ENCODE results near the gene TMEM150A. TPM values are rescaled to one million over a fixed set of nuclear protein-coding genes. Genes with fewer than 3 reads are reported as not detected.
"Not testable (repeated sequence)": the region's sequence is repeated elsewhere in the genome, so short reads cannot be mapped to it uniquely, and the experiment has no call there.

Gene TMEM150A
- total and polyA plus RNA-seq, 2 of the 13 experiments (the other 11 are each of a cell fraction or from before 2014, with no cell fraction given) = 30.1 to 70.4 TPM

GRCh38 chr2:85615413-85615728, 12.9 kb upstream of the TMEM150A start (continued):
- TF ChIP-seq PRDM15 (CRISPR knock-in tag; IDR thresholded peaks at IDR 0.05) (no peak), ZNF44 (CRISPR knock-in tag; IDR thresholded peaks at IDR 0.05) (0 out of 2 replicates have a peak, but pooled peaks have one; percentile 1), ZNF639 (CRISPR knock-in tag; conservative IDR thresholded peaks at IDR 0.05) (no peak), ZNF816 (CRISPR knock-in tag; IDR thresholded peaks at IDR 0.05; ENCODE audit: borderline replicate concordance) (0 out of 2 replicates have a peak, but pooled peaks have one; percentile 2), ZBTB1 (CRISPR knock-in tag; IDR thresholded peaks at IDR 0.05; ENCODE audit: borderline replicate concordance) (no peak)

- ATAC-seq; BruUV-seq (replicated peaks); H3K27me3 ChIP-seq (ENCODE audit: control insufficient read depth in 1 of 2, insufficient read depth in 2 of 2, low read length in 2 of 2); H3K4me3 ChIP-seq (replicated peaks in 1 of 3; ENCODE audit: insufficient read depth in 1 of 3, low read depth in 2 of 3, low read length in 3 of 3); FAIRE-seq; H3K4me2 ChIP-seq (ENCODE audit: low read depth, low read length); H3K9me3 ChIP-seq (ENCODE audit: low read length); H2AFZ ChIP-seq (ENCODE audit: low read length); in situ Hi-C loops (cut with HindIII; ENCODE audit: extremely low pct_ligation_motif_present, low pct_unique_long_range_greater_than_20kb); CTCF ChIA-PET (ENCODE audit: low intra/inter-chr PET ratio, low total read pairs); DNase-seq (ENCODE audit: low spot score); H3K27ac ChIP-seq (ENCODE audit: extremely low read length, insufficient read depth, low read length); H3K9ac ChIP-seq (ENCODE audit: insufficient read depth, low read depth, low read length): not testable (repeated sequence)
- Histone ChIP-seq H3K79me2 (ENCODE audit: insufficient read depth, low read length) (peaks cover 47% of the 10 kb centered on the region), H4K20me1 (ENCODE audit: insufficient read depth, low read length) (peaks cover 13% of the 10 kb centered on the region), H3K36me3 (replicated peaks in 1 of 2; ENCODE audit: control insufficient read depth in 1 of 2, insufficient read depth in 2 of 2, low read length in 2 of 2) (peaks cover 4 to 15% of the 10 kb centered on the region in 2 experiments), H3K4me1 (ENCODE audit: insufficient read depth, low read length) (peaks cover 72% of the 10 kb centered on the region)
- TF ChIP-seq ZNF770 (CRISPR knock-in tag; IDR thresholded peaks at IDR 0.05) = 0 out of 2 replicates have a peak, but pooled peaks have one; percentile 22
- POLR2A ChIA-PET = interaction anchor here (2.2 to 25.7 kb wide), 3 partner anchors 22 to 75 kb away, joined by 8 to 795 read pairs (median 17); partner anchors contain the start of genes MAT2A, RNF181, TMEM150A and VAMP5
- intact Hi-C loops (cut with micrococcal nuclease; ENCODE audit: unreplicated experiment) = loop anchor here (5.0 kb wide), 1 partner anchor 192 kb away; no protein-coding TSS in a partner anchor
- 95% methylated on average over 7 of the region's 7 CpGs for WGBS (ENCODE audit: low lambda C conversion rate)
Observed at GRCh38 chr2:85614757-85615156, 12.3 kb upstream of the TMEM150A start.
